Pancreas (tissue), 10 donors: Measurements from ENCODE around the gene OVCA2. TPM values are rescaled to one million over a fixed set of nuclear protein-coding genes. Genes with fewer than 3 reads are reported as not detected.

ENCODE experiments used
- ATAC-seq, 4 donors: fragments of 200-7000 bp; cut with Tn5 transposase; one replicate each; pipeline versions ENCODE4 v1.8.0 to v1.9.1; 2020; ENCODE audit warnings: mild to moderate bottlenecking in 4 of 4, moderate library complexity in 4 of 4
- DNase-seq, 6 donors: peaks; one replicate each; pipeline ENCODE4 v3.0.0-alpha.2; 2020
- FAIRE-seq: peaks from 2 replicates; lab custom pipeline; 2012; peaks lifted over from hg19 to GRCh38; lab: Jason Lieb, UNC
- H3K27ac ChIP-seq, 4 donors: fragments of 200-600 bp; sonication (generic); 1 replicate in 3 of 4; 2 replicates in 1 of 4; pipeline versions ENCODE4 v1.5.0 to v1.8.0; 2020
- H3K27me3 ChIP-seq, 4 donors: fragments of 200-600 bp; one replicate each; pipeline ENCODE4 v1.8.0; 2021
- H3K36me3 ChIP-seq, 3 donors: fragments of 200-600 bp; sonication (generic) in 1 of 3; one replicate each; pipeline versions ENCODE4 v1.5.0 to v1.8.0; 2020 to 2021
- H3K4me1 ChIP-seq, 3 donors: fragments of 200-600 bp; one replicate each; pipeline ENCODE4 v1.8.0; 2021
- H3K4me3 ChIP-seq, 4 donors: fragments of 200-600 bp; sonication (generic) in 2 of 4; one replicate each; pipeline versions ENCODE4 v1.5.0 to v1.8.0; 2020 to 2021
- H3K9me3 ChIP-seq, 4 donors: fragments of 200-600 bp; one replicate each; pipeline ENCODE4 v1.8.0; 2021
- CTCF ChIP-seq, 4 donors: fragments of 200-600 bp; sonication (generic) in 3 of 4; IDR thresholded peaks; one replicate each; pipeline versions ENCODE4 v1.5.0 to v1.8.0; 2021; ENCODE audit warnings: antibody characterized with exemption in 4 of 4
- WGBS, 2 donors: extraction: QIAGEN DNeasy Blood & Tissue Kit; methylation state at CpG; one replicate each; pipeline ENCODE4 v1.1.7; 2013; 5-methylcytosine and 5-hydroxymethylcytosine counted together
- intact Hi-C, 3 donors: fragments of 100-400 bp; cut with DNase I; formaldehyde crosslinking; loops; one replicate each; pipeline versions ENCODE4 v1.11.1 to v1.14.2; 2022
- polyA plus RNA-seq, 2 donors: library from polyadenylated mRNA; stranded (reverse); fragments of 200-250 nt; gene quantifications; one replicate each; pipeline ENCODE4 v1.2.3, GENCODE V29; 2013
- total RNA-seq, 6 donors: library from RNA; stranded (reverse); fragmentation: NEBNext Ultra II Directional in 4 of 6; extraction: Animal tissue kit (Norgen Biotek cat#: 25700) in 4 of 6; gene quantifications; one replicate each; pipeline versions ENCODE4 v1.2.1 to v1.2.4, GENCODE V29; 2021 to 2023
- donor health status: healthy with polysubstance abuse.
- donor health status: DM: no; HTN: no; CAD: no; lungs with moderate emphysema.
- donor health status: DM: no; HTN: no; CAD: no.
- donor health status: control.
- donor health status: control.
- donor health status: Bipolar disorder and iron deficiency.
- donor health status: DM: yes; HTN: yes; CAD: no.
- donor health status: DM: no; HTN: no; CAD: no.
- donor health status: DM: no; HTN: no; CAD: no.
- donor health status: DM: yes; HTN: yes; CAD: no.

The OVCA2 gene
- total and polyA plus RNA-seq, 8 donors: 10.4 to 79.3 (median 18.6) TPM

GRCh38 chr17:2084036-2084765, 42.4 kb downstream of the OVCA2 start:
- Histone ChIP-seq H3K4me1 (peaks cover 0 to 23% (median 3%) of the 10 kb centered on the region in 3 donors), H3K9me3 (no peaks in the 10 kb centered on the region), H3K4me3 (no peak overlapping the region), H3K36me3 (peaks cover 0 to 13% (median 0%) of the 10 kb centered on the region in 3 donors), H3K27me3 (no peaks in the 10 kb centered on the region), H3K27ac (peak overlapping the region; percentile 31 to 81 (median 56))
- ATAC-seq: peak; percentile 11 to 36 (median 28)
- intact Hi-C loops: no loop called here
- no peak for FAIRE-seq
- no peak for DNase-seq
- 80 to 81% methylated on average over 8 of the region's 8 CpGs for WGBS, 2 donors
- TF ChIP-seq CTCF (IDR thresholded peaks at IDR 0.05): no peak

GRCh38 chr17:2084766-2085647, 43.2 kb downstream of the OVCA2 start:
- H3K27me3 ChIP-seq: no peaks in the 10 kb centered on the region
- peak overlapping the region in 2 of 4 donors; percentile 69 to 81 for H3K27ac ChIP-seq
- H3K36me3 ChIP-seq: peaks cover 0 to 13% (median 0%) of the 10 kb centered on the region in 3 donors
- TF ChIP-seq CTCF (IDR thresholded peaks at IDR 0.05): no peak
- DNase-seq (no peak), ATAC-seq (peak in 3 of 4 donors; percentile 6 to 38 (median 31)), FAIRE-seq (no peak)
- intact Hi-C loops: no loop called here
- H3K4me1 ChIP-seq: peaks cover 0 to 23% (median 3%) of the 10 kb centered on the region in 3 donors
- no peak overlapping the region for H3K4me3 ChIP-seq
- WGBS, 2 donors: 78 to 82% methylated on average over 13 of the region's 13 CpGs
- H3K9me3 ChIP-seq: no peaks in the 10 kb centered on the region

- no peak for TF ChIP-seq CTCF (IDR thresholded peaks at IDR 0.05)
- no peak for FAIRE-seq
- no peaks in the 10 kb centered on the region for H3K9me3 ChIP-seq
- no peaks in the 10 kb centered on the region for H3K27me3 ChIP-seq
- ATAC-seq: no peak
- no peak for DNase-seq
- H3K4me3 ChIP-seq: no peak overlapping the region
- peak overlapping the region in 2 of 4 donors; percentile 60 to 81 for H3K27ac ChIP-seq
- WGBS, 2 donors: 61 to 78% methylated on average over 5 of the region's 5 CpGs
- intact Hi-C loops: no loop called here
- peaks cover 0 to 23% (median 3%) of the 10 kb centered on the region in 3 donors for H3K4me1 ChIP-seq
- H3K36me3 ChIP-seq: peaks cover 0 to 13% (median 0%) of the 10 kb centered on the region in 3 donors
These were observed 43.8 kb downstream of the OVCA2 start for GRCh38 chr17:2085648-2085949.

- TF ChIP-seq CTCF (IDR thresholded peaks at IDR 0.05): no peak
- intact Hi-C loops: no loop called here
- no peak for FAIRE-seq
- 74 to 83% methylated on average over 3 of the region's 3 CpGs for WGBS, 2 donors
- no peaks in the 10 kb centered on the region for H3K9me3 ChIP-seq
- no peak overlapping the region for H3K4me3 ChIP-seq
- no peak for ATAC-seq
- no peak overlapping the region for H3K27ac ChIP-seq
- no peaks in the 10 kb centered on the region for H3K27me3 ChIP-seq
- DNase-seq: no peak
- H3K36me3 ChIP-seq: peaks cover 0 to 6% (median 0%) of the 10 kb centered on the region in 3 donors
- peaks cover 0 to 23% (median 3%) of the 10 kb centered on the region in 3 donors for H3K4me1 ChIP-seq
These were observed 44.5 kb downstream of the OVCA2 start for GRCh38 chr17:2086306-2086705.
